B cell (primary cell): ENCODE data around the gene APLP1. TPM values are rescaled to one million over a fixed set of nuclear protein-coding genes. Genes with fewer than 3 reads are reported as not detected.
A peak's percentile ranks its signal among the peaks of the same experiment; 100 is the strongest.

Source experiments
- ATAC-seq: fragments of 200-7000 bp; cut with Tn5 transposase; one replicate; pipeline ENCODE4 v1.10.0; 2021; ENCODE audit warnings: low read depth, mild to moderate bottlenecking, moderate number of reproducible peaks, moderate library complexity
- CTCF ChIA-PET: fragments of 350-600 bp; sonication (Branson Sonifier 250); formaldehyde crosslinking; loops from one replicate; lab custom pipeline; 2021; ENCODE audit warnings: antibody characterized with exemption, inconsistent platforms; lab: Charles Lee
- POLR2A ChIA-PET: fragments of 350-600 bp; sonication (Branson Sonifier 250); formaldehyde crosslinking; loops from one replicate; lab custom pipeline; 2021; ENCODE audit warnings: antibody characterized with exemption; lab: Charles Lee
- DNase-seq: peaks from one replicate; pipeline ENCODE4 v3.0.0; 2013
- H2AFZ ChIP-seq: 2 replicates; pipeline ENCODE4 v1.6.1; 2012; ENCODE audit warnings: mild to moderate bottlenecking, low read depth, low read length; ENCODE audit not compliant: insufficient read depth, poor library complexity, severe bottlenecking
- H3K27ac ChIP-seq, 2 donors: 1 replicate in 1 of 2; 2 replicates in 1 of 2; pipeline ENCODE4 v1.5.1; 2012 to 2013; ENCODE audit warnings: low read length in 2 of 2, mild to moderate bottlenecking in 2 of 2, moderate library complexity in 1 of 2
- H3K27me3 ChIP-seq, 4 experiments: fragments of 200-600 bp in 1 of 4; sonication (generic) in 1 of 4; replicated peaks in 1 of 4; 1 replicate in 2 of 4; 2 replicates in 2 of 4; pipeline versions ENCODE4 v1.6.1 to v1.7.0; 2013 to 2016; ENCODE audit warnings: low read length in 3 of 4, mild to moderate bottlenecking in 2 of 4, mixed read lengths in 1 of 4, moderate library complexity in 1 of 4; ENCODE audit not compliant: insufficient read depth in 4 of 4, control insufficient read depth in 3 of 4; ENCODE audit errors: control extremely low read depth in 1 of 4
- H3K36me3 ChIP-seq, 2 experiments: replicated peaks in 1 of 2; 1 replicate in 1 of 2; 2 replicates in 1 of 2; pipeline versions ENCODE4 v1.6.1 to v1.7.1; 2013; ENCODE audit warnings: low read length in 1 of 2; ENCODE audit not compliant: insufficient read depth in 2 of 2, control insufficient read depth in 1 of 2; ENCODE audit errors: control extremely low read depth in 1 of 2, extremely low read depth in 1 of 2
- H3K4me1 ChIP-seq, 2 donors: fragments of 200-600 bp in 1 of 2; sonication (generic) in 1 of 2; 1 replicate in 1 of 2; 2 replicates in 1 of 2; pipeline versions ENCODE4 v1.5.1 to v1.6.1; 2013 to 2017; ENCODE audit warnings: low read length in 2 of 2; ENCODE audit not compliant: control insufficient read depth in 2 of 2, insufficient read depth in 2 of 2
- H3K4me2 ChIP-seq: replicated peaks from 2 replicates; pipeline ENCODE3; 2012; ENCODE audit warnings: mild to moderate bottlenecking, low read depth, low read length; ENCODE audit not compliant: poor library complexity, severe bottlenecking
- H3K4me3 ChIP-seq, 5 experiments: fragments of 200-600 bp in 1 of 5; sonication (generic) in 1 of 5; 1 replicate in 3 of 5; 2 replicates in 2 of 5; pipeline versions ENCODE4 v1.5.1 to v1.7.0; 2011 to 2016; ENCODE audit warnings: low read length in 4 of 5, mild to moderate bottlenecking in 4 of 5, low read depth in 2 of 5, control low read depth in 1 of 5, moderate library complexity in 1 of 5; ENCODE audit not compliant: insufficient read depth in 1 of 5; ENCODE audit errors: control extremely low read depth in 1 of 5, extremely low read depth in 1 of 5
- H3K79me2 ChIP-seq: fragments of 200-600 bp; sonication (generic); one replicate; pipeline ENCODE4 v1.6.0; 2016; ENCODE audit warnings: low read length; ENCODE audit not compliant: control insufficient read depth, insufficient read depth
- H3K9ac ChIP-seq: fragments of 200-600 bp; sonication (generic); 2 replicates; pipeline ENCODE4 v1.6.1; 2017; ENCODE audit warnings: mild to moderate bottlenecking, low read length, moderate library complexity
- H3K9me3 ChIP-seq, 3 donors: one replicate each; pipeline versions ENCODE4 v1.6.1 to v1.7.1; 2013; ENCODE audit warnings: low read length in 2 of 3; ENCODE audit not compliant: control insufficient read depth in 2 of 3, insufficient read depth in 1 of 3; ENCODE audit errors: control extremely low read depth in 1 of 3
- H4K20me1 ChIP-seq: 2 replicates; pipeline ENCODE4 v1.6.0; 2012; ENCODE audit warnings: mild to moderate bottlenecking, low read length; ENCODE audit not compliant: insufficient read depth, control insufficient read depth, poor library complexity, severe bottlenecking
- H3K27ac Mint-ChIP-seq: one replicate; pipeline ENCODE4 v1.8.0; 2021; ENCODE audit warnings: mixed read lengths
- H3K27me3 Mint-ChIP-seq: one replicate; pipeline ENCODE4 v1.8.0; 2021; ENCODE audit warnings: mixed read lengths
- H3K4me1 Mint-ChIP-seq: one replicate; pipeline ENCODE4 v1.8.0; 2021; ENCODE audit warnings: mixed read lengths
- H3K4me3 Mint-ChIP-seq: one replicate; pipeline ENCODE4 v1.8.0; 2021; ENCODE audit warnings: mixed read lengths
- H3K9me3 Mint-ChIP-seq: one replicate; pipeline ENCODE4 v1.8.0; 2022; ENCODE audit warnings: mixed read lengths; ENCODE audit not compliant: insufficient read depth
- EZH2 ChIP-seq: IDR thresholded peaks from 2 replicates; pipeline ENCODE4 v1.6.1; 2012; ENCODE audit warnings: borderline replicate concordance, low read depth, mild to moderate bottlenecking, moderate library complexity, low read length; ENCODE audit not compliant: insufficient read depth, poor library complexity, severe bottlenecking
- WGBS: methylation state at CpG from one replicate; pipeline ENCODE4 v1.1.5; 2013; ENCODE audit warnings: missing lambda C conversion rate; ENCODE audit not compliant: insufficient coverage; 5-methylcytosine and 5-hydroxymethylcytosine counted together
- intact Hi-C: fragments of 100-400 bp; cut with micrococcal nuclease; formaldehyde crosslinking; loops from one replicate; pipeline ENCODE4 v1.10.0; 2022
- polyA plus RNA-seq: library from polyadenylated mRNA; depleted of rRNA; stranded (reverse); fragments of >200 nt; gene quantifications from 2 replicates; pipeline ENCODE4 v1.2.3, GENCODE V29; 2012
- total RNA-seq, 2 donors: library from RNA; stranded (reverse); fragments of 120-200 nt in 1 of 2; gene quantifications; 1 replicate in 1 of 2; 2 replicates in 1 of 2; pipeline versions ENCODE4 v1.2.3 to v1.2.4, GENCODE V29; 2013 to 2022
- TF ChIP-seq, protein P1 (sequence below): fragments of 200-600 bp; IDR thresholded peaks from one replicate; pipeline ENCODE4 v1.8.0; 2022; ENCODE audit warnings: antibody characterized with exemption, mild to moderate bottlenecking

The APLP1 gene
- total and polyA plus RNA-seq, 2 donors (not counting 1 experiment from before 2014, with no cell fraction given) = 0.06 TPM; not detected in 1

DNA sequence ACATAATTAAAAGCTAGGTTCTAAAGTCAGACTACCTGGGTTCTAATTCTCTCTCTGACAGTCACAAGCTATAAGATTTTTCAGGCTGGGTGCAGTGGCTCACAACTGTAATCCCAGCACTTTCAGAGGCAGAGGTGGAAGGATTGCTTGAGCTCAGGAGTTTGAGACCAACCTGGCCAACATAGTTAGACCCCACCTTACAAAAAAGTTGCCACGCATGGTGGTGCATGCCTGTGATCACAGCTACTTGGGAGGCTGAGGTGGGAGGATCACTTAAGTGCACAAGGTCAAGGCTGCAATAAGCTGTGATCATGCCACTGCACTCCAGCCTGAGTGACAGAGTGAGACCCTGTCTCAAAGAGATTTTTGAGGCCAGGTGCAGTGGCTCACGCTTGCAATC lies 26.0 kb downstream of the APLP1 start:
- H3K4me3 Mint-ChIP-seq = no peak overlapping the region
- 100% methylated on average over 1 of the region's 2 CpGs for WGBS
- ChIA-PET POLR2A (interaction anchor here (0.6 kb wide), 1 partner anchor 689 kb away, joined by 6 read pairs; no protein-coding TSS in a partner anchor), CTCF (interaction anchor here (1.1 to 1.8 kb wide), 3 partner anchors 12 to 38 kb away, joined by 3 to 9 read pairs (median 5); no protein-coding TSS in a partner anchor)
- no peak overlapping the region for H3K27ac Mint-ChIP-seq
- Histone ChIP-seq H2AFZ (no peak overlapping the region), H3K4me2 (no peak overlapping the region), H3K4me1 (peaks cover 16 to 26% of the 10 kb centered on the region in 2 donors), H3K9ac (no peak overlapping the region), H3K9me3 (no peaks in the 10 kb centered on the region), H3K27ac (no peak overlapping the region), H3K36me3 (peaks cover 19 to 89% of the 10 kb centered on the region in 2 experiments), H3K79me2 (peaks cover 44% of the 10 kb centered on the region), H4K20me1 (peaks cover 93% of the 10 kb centered on the region), H3K27me3 (no peaks in the 10 kb centered on the region), H3K4me3 (no peak overlapping the region)
- H3K4me1 Mint-ChIP-seq = peaks cover 30% of the 10 kb centered on the region
- DNase-seq (peak; percentile 32), ATAC-seq (no peak)
- intact Hi-C loops = no loop called here
- H3K27me3 Mint-ChIP-seq = no peaks in the 10 kb centered on the region
- no peaks in the 10 kb centered on the region for H3K9me3 Mint-ChIP-seq
- TF ChIP-seq EZH2 = no peak
- TF ChIP-seq, protein P1, sequence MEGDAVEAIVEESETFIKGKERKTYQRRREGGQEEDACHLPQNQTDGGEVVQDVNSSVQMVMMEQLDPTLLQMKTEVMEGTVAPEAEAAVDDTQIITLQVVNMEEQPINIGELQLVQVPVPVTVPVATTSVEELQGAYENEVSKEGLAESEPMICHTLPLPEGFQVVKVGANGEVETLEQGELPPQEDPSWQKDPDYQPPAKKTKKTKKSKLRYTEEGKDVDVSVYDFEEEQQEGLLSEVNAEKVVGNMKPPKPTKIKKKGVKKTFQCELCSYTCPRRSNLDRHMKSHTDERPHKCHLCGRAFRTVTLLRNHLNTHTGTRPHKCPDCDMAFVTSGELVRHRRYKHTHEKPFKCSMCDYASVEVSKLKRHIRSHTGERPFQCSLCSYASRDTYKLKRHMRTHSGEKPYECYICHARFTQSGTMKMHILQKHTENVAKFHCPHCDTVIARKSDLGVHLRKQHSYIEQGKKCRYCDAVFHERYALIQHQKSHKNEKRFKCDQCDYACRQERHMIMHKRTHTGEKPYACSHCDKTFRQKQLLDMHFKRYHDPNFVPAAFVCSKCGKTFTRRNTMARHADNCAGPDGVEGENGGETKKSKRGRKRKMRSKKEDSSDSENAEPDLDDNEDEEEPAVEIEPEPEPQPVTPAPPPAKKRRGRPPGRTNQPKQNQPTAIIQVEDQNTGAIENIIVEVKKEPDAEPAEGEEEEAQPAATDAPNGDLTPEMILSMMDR = no peak

DNA sequence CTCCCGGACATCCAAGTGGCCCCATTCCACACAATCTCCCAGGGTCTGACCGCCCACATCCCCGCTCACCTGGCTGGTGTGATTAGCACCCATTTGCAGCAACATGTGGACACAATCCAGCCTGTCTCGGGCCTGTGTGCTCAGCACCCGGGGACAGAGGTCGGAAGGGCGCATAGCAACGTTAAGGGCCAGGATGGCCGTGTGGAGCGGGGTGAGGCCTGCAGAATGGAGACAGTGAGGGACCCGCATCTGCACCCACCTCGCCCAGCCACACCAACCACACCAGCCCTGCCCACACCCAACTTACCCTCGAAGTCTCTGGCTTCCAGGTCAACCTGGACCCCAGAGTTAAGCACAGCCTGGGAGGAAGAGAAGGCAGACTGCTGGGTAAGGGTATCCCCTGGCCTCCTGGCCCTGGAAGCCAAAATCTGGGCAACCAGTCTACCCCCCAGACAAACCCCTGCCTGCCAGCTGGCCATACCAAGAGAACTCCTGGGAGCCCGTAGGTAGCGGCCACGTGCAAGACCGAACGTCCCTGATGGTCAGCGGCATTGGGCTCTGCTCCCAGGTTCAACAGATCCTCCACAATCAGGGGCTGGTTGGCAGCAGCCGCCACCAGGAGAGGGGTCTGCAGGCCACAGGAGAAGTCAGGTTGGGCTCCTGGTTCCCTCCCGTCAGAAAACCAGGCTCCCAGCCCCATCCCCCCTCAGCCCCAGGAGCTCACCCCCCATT lies 27.7 kb downstream of the APLP1 start:
- DNase-seq = peak; percentile 46
- Histone ChIP-seq H3K36me3 (peaks cover 16 to 72% of the 10 kb centered on the region in 2 experiments), H3K79me2 (peaks cover 45% of the 10 kb centered on the region), H3K9me3 (peaks cover 0 to 3% (median 0%) of the 10 kb centered on the region in 3 donors), H3K4me3 (no peak overlapping the region), H3K27me3 (no peaks in the 10 kb centered on the region), H3K27ac (peak overlapping the region in 1 of 2 donors; percentile 100), H3K9ac (no peak overlapping the region), H3K4me1 (peaks cover 20 to 33% of the 10 kb centered on the region in 2 donors), H4K20me1 (peaks cover 78% of the 10 kb centered on the region), H3K4me2 (no peak overlapping the region), H2AFZ (no peak overlapping the region)
- no peak overlapping the region for H3K27ac Mint-ChIP-seq
- TF ChIP-seq EZH2 = no peak
- TF ChIP-seq, protein P1 = no peak
- no peaks in the 10 kb centered on the region for H3K9me3 Mint-ChIP-seq
- no peak for ATAC-seq
- CTCF ChIA-PET = interaction anchor here (3.6 kb wide), 1 partner anchor 14 kb away, joined by 11 read pairs; no protein-coding TSS in a partner anchor
- no peaks in the 10 kb centered on the region for H3K27me3 Mint-ChIP-seq
- peak overlapping the region; percentile 12 for H3K4me3 Mint-ChIP-seq
- peaks cover 38% of the 10 kb centered on the region for H3K4me1 Mint-ChIP-seq
- intact Hi-C loops = no loop called here
- 96% methylated on average over 18 of the region's 21 CpGs for WGBS
- POLR2A ChIA-PET = no interaction called here
